ENCODE measurements around the gene TEX38. TPM values are rescaled to one million over a fixed set of nuclear protein-coding genes. Genes with fewer than 3 reads are reported as not detected.
"Not testable (repeated sequence)": the region's sequence is repeated elsewhere in the genome, so short reads cannot be mapped to it uniquely, and the experiment has no call there.

Gene TEX38
- total RNA-seq, 1 donor from 2014 or later: not detected

DNA sequence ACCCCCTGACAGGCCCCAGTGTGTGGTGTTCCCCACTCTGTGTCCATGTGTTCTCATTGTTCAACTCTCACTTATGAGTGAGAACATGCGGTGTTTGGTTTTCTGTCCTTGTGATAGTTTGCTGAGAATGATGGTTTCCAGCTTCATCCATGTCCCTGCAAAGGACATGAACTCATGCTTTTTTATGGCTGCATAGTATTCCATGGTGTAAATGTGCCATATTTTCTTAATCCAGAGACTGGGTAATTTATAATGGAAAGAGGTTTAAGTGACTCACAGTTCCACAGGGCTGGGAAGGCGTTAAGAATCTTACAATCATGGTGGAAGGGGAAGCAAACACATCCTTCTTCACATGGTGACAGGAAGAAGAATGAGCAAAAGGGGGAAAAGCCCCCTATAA, 17.0 kb upstream of the TEX38 start:
- DNase-seq (ENCODE audit: low read depth): not testable (repeated sequence)

DNA sequence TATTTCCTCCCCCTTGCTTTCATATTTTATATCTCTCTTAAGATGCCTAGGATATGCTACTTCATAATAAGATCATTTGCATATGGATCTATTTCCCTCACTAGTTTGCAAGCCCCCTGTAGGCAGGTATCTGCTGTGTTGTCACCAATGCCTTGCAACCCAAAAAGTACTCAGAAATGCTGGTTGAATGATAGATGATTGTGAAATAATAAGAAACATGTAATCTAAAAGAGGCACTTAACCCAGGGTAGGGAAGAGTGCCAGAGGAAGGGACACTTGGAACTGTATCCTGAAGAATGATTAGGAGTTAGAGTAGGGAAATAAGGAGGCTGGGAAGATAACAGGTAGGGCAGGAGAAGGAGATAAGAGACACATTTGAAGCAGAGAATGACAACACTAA, 15.8 kb upstream of the TEX38 start:
- no peak for DNase-seq (ENCODE audit: low read depth)

DNA sequence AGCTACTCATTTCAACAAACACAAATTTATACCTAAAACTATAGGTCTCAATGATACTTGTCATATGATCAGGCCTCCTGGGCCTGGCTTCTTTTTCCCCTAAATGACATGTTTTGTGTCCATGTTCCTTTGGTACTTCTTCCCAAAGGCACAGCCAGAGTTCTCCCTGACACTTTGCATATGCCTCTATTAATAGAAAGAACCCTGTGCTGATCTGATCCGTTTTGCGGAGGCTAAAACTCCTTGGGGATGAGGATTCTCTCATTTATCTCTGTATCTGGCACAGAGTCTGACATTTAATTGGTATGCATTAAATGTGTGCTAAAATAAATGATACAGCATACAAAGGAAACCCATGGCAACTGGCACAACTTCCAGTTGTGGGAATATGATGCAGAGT, 15.0 kb upstream of the TEX38 start:
- no peak for DNase-seq (ENCODE audit: low read depth)

DNA sequence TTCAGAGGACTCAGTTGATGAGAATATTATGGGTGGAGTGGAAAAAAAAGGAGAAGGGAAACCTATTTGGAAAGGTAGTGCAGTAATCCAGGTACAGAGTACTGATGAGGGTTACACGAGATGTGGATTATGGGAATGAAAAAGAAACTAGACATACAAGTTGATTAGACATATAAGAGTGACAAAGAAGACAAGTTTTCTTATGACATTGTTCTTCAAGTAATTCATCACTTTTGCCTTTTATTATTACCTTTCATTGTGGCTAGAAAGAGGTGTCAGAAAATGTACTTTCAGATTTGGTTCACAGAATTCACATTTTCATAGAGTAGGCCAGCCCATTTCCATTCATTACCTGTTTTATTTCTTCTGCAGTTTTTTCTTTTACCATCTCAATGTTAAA, 13.9 kb upstream of the TEX38 start:
- DNase-seq (ENCODE audit: low read depth): no peak

DNA sequence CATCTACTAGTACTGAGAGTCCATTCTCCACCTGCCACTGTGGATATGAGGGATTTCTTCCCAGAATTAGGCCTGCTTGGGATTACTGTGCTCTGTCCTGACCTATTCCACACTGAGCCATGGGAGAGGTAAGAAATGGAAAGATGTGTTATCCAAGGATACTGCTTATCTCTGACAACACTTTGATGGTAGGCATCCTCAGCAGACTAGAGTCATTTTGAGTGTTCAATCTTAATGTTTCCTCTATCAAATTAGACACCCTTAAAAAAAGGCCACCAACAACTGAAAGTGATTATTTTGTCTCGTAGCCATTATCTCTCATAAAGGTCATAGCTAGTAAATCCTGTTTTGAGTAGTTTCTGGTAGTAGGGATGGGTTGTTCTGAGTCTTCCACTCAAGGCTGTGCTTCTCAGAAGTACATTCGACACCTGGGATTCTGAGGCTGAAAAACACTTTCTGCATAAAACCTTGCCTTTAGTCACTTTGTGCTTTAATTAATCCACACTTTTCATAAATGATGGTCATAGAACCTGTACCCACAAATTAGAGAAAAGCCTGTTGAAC, 12.3 kb upstream of the TEX38 start:
- no peak for DNase-seq (ENCODE audit: low read depth)

DNA sequence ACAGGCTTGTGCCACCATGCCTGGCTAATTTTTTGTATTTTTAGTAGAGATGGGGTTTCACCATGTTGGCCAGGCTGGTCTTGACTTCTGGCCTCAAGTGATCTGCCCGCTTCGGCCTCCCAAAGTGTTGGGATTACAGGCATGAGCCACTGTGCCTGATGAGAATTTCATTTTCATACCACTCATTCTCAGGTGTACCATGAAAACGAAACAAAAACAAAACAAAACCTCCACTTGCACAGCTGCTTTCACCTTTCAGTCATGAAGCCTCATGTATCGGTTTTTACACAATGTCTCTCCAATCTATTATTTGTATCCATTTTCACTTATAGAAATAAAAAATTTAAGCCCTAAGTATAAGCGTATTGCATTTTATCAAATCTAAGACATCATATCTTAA, 11.5 kb upstream of the TEX38 start:
- DNase-seq (ENCODE audit: low read depth): not testable (repeated sequence)

DNA sequence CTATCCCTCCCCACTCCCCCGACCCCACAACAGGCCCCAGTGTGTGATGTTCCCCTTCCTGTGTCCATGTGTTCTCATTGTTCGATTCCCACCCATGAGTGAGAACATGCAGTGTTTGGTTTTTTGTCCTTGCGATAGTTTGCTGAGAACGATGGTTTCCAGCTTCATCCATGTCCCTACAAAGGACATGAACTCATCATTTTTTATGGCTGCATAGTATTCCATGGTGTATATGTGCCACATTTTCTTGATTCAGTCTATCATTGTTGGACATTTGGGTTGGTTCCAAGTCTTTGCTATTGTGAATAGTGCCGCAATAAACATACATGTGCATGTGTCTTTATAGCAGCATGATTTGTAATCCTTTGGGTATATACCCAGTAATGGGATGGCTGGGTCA, 8.7 kb upstream of the TEX38 start:
- DNase-seq (ENCODE audit: low read depth): not testable (repeated sequence)

DNA sequence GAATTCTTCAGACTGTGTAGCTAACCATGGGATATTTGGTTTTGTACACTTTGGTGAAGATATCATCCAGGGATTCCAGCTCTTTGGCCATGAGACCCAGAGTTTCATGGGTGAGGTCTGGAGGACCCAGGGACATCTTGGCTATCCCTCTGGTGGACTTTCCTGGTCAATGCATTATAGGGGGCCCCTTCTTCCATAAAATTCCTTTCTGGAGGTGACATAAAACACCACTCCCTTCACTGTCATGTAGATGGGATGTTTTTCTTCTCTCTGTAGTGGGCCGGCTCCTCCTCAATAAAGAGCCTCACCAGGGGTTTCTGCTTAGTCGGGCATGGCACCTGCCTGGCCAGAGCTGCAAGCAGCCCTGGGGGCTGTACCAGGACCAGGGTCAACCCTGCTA, 5.7 kb upstream of the TEX38 start:
- no peak for DNase-seq (ENCODE audit: low read depth)

DNA sequence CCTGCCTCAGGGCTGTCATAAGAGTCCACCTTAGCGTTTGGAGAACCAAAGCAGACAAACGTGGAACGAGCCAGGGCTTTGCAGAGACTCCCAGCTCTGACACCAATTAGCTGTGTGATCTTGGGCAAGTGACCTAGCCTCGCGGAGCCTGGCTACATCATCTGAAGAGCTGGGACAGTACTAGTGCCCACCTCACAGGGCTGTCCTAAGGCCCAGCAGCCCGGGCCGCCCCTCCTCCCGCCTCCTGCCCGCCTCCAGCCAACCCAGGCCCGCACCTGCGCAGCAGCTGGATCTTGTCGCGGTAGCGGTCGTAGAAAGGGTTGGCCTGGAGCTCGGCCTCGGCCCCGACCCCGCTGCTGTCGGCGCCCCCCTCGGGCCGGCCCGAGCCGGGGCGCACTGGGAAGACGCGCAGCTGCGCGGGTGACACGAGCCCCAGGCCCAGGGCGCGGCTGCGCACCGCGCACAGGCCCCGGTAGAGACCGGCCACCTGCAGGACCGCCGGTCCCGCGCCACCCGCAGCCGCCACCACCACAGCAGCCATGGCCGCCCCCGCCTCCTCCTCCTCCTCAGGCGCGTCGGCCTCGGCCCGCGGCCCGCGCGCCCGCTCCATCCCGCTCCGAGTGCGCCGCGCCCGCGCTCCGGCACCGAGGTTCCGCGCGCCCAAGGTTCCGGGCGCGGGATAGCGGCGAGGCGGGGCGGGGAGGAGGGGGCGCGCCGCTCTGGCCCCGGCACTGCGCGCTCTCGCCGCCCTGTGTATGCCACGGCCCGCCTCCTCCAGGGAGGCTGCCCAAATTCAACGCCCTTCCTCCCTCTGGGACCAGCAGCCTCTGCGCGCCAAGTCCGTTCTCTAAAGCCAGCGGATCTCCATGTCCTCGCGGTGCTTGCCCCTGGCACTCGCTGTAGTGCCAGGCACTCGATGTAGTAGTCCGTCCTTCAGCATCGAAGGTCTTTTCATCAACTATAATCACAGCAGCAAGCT, 3.6 kb upstream of the TEX38 start, which contains the start of gene ATPAF1:
Gene ATPAF1 (minus strand): TSS at position 583 of the 979 bp plus-strand sequence. CDS start 42 bp downstream, at position 541.
- peak; percentile 77 for DNase-seq (ENCODE audit: low read depth)

DNA sequence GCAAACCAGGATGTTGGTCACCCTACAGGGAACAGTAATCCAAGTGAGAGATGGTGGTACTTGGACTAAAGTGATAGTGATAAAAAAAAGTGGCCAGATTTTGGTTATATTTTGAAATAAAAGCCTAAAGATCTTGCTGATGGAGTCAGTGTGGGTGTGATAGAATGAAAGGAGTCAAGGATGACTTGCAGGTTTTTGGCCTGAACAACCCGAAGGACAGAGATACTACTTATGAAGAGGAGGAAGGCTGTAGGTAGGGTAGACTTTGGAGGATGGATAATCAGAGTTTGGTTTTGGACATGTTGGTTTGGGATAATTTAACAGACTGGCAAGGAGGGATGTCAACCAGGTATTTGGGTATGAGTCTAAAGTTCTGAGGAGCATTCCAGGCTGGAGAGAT, 1.5 kb upstream of the TEX38 start:
- DNase-seq (ENCODE audit: low read depth): no peak

DNA sequence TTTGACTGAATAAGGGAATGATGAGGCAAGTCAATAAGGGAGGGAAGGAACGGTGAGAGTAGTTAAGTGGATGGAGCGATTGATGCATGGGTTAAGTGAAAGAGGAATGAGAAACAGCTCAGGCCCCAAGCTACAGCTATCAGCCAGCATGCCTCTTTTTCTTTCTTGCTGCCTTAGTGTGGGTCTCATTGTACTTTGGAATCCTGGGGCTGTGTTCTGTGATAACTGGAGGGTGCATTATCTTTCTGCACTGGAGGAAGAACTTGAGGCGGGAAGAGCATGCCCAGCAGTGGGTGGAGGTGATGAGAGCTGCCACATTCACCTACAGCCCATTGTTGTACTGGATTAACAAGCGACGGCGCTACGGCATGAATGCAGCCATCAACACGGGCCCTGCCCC, 1.0 kb downstream of the TEX38 start:
- DNase-seq (ENCODE audit: low read depth): no peak

DNA sequence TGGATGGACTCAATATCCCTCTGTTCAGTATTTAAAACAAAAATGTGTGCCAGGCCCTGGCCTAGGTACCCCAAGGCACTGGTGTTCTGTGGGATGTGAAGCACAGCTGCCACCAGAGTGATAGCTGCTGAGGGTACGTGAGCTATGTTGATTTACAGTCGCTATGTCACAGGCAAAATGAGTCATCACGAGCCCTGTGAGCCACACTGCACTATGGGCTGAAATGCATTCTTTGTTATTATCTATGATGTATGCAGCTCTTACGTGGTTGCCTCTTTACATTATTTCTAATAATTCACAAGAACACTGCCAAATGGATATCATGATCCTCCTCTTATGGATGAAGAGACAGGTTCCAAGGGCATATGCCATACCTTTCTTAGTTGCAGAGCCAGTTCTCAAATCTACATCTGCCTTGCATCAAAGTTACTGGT, 2.1 kb downstream of the TEX38 start:
- DNase-seq (ENCODE audit: low read depth): peak; percentile 66

DNA sequence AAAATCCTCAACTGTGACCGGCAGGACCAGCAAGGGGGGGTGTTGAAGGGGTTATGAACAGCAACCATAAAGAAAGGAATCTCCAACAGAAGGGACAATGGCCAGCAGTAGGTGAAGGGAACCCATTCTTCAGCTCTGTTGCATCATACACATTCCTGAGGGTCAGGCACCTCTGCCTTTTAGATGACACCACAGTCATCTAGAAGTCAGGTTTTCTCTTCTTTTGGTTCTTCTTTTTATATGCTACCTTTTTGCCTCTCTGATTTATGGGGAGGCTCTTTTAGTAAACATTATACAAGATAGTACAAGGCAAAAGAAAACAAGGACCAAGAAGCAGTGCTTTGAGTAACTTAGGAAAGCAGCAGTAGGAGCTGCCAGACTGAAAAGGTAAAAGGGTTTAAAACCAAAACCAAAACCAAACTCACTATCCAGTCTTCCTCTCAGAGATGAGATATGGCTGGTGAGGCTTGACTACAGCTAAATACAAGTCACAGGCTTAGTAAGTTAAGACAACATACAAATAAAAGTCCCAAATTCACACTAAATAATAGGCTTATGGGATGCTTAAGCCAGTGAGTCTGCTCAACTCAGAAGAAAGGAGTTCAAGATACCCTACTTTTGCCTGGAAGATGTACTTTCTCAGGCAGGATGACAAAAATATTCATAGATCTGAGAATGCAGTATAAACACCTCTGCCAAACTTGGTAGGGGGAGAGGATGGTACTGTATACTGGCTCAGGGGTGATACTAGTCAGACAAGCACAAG, 4.1 kb downstream of the TEX38 start:
- no peak for DNase-seq (ENCODE audit: low read depth)

DNA sequence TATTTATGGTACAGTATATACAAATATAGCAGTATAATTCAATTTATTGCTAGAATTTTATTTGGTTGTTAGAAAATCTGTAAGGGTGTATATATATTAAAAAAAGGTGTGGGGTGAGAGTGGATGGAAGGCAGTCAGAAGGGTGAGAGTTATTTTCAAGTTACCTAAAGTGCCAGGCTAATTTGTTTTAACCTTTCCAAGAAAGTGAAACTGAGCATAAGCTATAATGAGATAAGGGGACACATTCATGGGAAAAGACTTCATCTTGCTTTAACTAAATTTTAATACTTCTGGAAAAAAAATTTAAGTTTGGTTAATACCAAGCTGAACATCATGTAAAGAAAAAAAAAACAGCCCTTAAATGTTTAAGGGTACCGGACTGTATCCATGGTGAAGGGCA, 4.9 kb downstream of the TEX38 start:
- no peak for DNase-seq (ENCODE audit: low read depth)

DNA sequence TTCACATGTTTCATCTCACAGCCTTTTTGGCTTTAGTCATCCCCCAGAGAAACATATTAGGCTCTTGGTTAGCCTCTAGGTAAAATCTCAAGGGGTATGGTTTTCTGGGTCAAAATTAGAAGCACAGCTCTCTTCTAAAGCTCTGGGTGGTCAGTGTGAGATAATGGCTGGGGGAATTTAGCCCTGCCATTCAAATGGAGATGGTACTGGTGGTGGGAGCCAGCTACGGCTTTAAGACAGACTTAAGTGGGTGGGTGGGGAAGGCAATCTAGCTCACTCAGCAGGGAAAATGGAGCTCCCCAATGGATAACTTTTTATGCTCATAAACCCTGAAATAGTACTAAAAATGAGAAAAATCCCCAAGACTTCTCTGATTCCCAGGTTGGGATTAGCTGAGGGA, 5.7 kb downstream of the TEX38 start:
- no peak for DNase-seq (ENCODE audit: low read depth)

DNA sequence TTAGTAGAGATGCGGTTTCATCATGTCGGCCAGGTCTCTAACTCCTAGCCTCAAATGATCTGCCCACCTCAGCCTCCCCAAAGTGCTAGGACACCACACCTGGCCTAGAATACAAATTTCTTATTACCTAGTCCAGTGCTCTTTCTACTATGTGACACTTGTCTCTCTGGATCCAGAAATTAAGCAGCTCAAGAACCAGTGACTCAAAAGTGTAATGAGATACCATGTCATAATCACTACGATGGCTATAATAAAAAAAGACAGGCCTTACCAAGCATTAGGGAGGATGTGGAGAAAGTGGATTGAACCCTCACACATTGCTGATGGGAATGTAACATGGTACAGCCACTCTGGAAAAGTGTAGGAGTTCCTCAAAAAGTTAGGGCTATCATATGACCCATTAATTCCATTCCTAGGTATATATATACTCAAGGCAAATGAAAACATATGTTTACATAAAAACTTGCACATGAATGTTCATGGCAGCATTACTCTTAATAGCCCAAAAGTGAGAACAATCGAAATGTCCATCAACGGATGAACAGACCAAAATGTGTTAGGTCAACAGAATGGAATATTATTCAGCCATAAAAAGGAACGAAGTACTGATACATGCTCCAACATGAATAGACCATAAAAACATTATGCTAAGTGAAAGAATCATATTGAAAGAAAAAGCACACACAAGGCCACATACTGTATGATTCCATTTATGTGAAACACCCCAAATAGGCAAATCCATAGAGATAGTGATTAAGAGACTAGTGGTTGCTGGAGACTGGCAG, 8.3 kb downstream of the TEX38 start:
- no peak for DNase-seq (ENCODE audit: low read depth)

DNA sequence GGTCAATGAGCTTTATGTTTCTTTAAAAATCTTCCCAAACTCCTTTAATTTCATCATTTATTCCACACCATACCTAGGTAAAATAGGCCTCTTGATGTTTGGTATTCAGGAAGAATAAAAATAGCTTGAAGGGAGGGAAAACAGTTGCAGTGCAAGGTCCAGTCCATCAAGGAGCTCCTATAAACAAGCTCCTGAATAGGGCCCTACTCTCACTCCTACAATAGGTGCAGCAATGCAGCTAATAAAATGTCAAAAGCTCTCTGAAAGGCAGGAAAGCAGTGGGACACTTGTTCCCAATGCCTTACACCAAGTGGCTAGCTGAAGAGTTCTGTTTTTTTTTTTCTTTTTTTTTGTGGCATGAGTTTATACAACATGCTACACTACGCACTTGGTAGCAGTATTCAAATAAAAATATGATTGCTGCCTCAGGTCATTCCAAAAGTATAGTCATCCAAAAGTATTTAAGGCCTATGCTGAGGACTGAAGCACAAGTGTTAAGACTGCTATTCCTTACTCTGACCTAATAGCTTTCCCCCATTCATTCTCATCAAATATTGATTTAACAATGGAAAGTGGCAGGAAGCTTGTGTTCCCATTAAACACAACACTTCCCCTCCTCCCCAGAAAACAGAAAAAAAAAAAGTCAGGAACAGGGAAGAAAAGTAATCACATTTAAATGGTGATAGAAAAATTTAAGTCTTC, 9.8 kb downstream of the TEX38 start:
- DNase-seq (ENCODE audit: low read depth): no peak

DNA sequence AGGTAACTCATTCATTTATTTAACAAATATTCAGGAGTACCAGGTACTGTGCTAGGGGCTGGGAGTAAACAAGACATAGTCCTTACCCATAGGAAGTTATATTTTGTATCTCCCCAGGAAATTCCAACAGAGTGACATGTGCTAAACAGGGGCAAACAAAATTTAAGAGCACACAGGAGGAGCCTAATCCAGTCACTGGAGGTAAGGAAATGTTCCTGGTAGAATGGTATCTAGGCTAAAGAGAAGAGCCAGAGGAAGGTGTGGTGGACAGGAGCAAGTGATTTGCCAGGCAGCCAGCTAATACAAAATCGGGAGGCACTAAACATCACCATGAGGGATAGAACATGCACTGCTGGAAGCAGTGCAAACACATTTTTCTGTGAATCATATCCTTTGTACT, 10.4 kb downstream of the TEX38 start:
- DNase-seq (ENCODE audit: low read depth): no peak

DNA sequence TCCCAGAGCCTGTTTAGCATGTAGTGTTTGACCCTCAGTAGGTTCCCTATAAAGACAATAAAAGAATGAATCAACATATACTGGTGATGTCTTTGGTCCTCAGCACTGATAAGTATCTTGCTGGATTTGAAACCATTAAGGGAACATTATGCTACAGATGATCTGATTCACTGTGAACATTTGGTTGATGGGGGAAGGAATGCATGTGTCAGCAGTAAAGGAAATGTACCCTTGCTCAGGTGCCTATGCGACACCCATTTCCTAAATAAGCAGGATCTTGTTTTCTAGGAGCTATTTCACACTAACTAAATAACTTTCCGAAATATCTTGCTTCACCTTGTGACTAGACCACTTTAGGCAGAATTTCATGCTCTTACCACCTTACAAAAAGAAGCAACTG, 13.0 kb downstream of the TEX38 start:
- no peak for DNase-seq (ENCODE audit: low read depth)

DNA sequence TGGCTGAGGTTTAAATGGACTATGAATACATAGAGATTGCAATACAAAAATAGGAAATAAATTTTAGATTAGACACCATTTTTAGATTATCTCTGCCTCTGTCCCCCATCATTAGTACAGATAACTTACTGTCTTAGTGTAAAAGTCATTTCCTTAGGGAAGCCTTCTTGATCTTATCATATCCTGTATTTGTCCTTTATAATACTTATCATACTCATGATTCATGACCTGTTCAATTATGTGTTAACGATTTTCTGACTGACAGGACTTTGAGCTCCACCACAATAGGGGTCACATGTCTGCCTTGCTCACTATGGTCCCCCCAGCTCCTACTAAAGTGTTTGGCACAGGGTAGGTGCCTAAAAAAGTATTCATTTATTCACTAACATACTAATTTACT, 14.6 kb downstream of the TEX38 start:
- no peak for DNase-seq (ENCODE audit: low read depth)

All from myocyte (in vitro differentiated cells).